ENCODE data around the gene PLPP4. TPM values are rescaled to one million over a fixed set of nuclear protein-coding genes. Genes with fewer than 3 reads are reported as not detected.

PLPP4 gene
- polyA plus RNA-seq, 1 donor from 2014 or later = 4.4 TPM

DNA sequence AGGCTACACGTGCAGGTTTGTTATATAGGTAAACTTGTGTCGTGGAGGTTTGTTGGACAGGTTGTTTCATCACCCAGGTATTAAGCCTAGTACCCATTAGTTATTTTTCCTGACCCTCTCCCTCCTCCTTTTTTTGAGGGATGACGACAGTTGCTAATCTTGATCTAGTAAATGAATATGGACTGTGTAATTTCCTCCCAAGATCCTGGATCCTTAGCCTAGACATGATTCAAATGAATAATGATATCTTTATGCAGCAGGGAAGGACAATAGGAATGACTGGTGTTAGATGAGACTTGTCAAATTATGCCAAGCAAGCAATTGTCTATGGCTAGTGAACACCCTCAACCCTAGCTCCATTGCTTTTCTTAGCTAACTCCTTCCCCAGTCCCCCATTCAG, 156.2 kb downstream of the PLPP4 start:
- no peak overlapping the region for H2AFZ ChIP-seq (ENCODE audit: low read depth, low read length)
- no peaks in the 10 kb centered on the region for H3K9me2 ChIP-seq (ENCODE audit: insufficient read depth, low read length)
- H4K20me1 ChIP-seq (ENCODE audit: insufficient read depth) = no peaks in the 10 kb centered on the region
- H3F3A ChIP-seq (ENCODE audit: insufficient read depth, low read length, poor library complexity, severe bottlenecking) = no peaks in the 10 kb centered on the region
- H3K4me3 ChIP-seq (ENCODE audit: low read length) = no peak overlapping the region
- no peak overlapping the region for H3K4me2 ChIP-seq (ENCODE audit: low read length)
- H3K27ac ChIP-seq (ENCODE audit: low read length) = no peak overlapping the region
- no peak overlapping the region for H3K9ac ChIP-seq (ENCODE audit: low read length)
- H3K36me3 ChIP-seq (ENCODE audit: insufficient read depth, low read length) = no peaks in the 10 kb centered on the region
- H3K79me2 ChIP-seq (replicated peaks; ENCODE audit: insufficient read depth, low read length) = no peaks in the 10 kb centered on the region
- H3K9me3 ChIP-seq (ENCODE audit: low read length) = no peaks in the 10 kb centered on the region
- TF ChIP-seq TAF1 (IDR thresholded peaks at IDR 0.05; ENCODE audit: low read depth) (no peak), RAD21 (conservative IDR thresholded peaks at IDR 0.05) (no peak), SMC3 (conservative IDR thresholded peaks at IDR 0.05; ENCODE audit: poor library complexity) (no peak), MXI1 (conservative IDR thresholded peaks at IDR 0.05; ENCODE audit: poor library complexity, severe bottlenecking) (no peak), POLR2AphosphoS5 (IDR thresholded peaks at IDR 0.05) (no peak), EZH2 (IDR thresholded peaks at IDR 0.05; ENCODE audit: borderline replicate concordance, insufficient read depth, low read length, poor library complexity, severe bottlenecking) (no peak), EP300 (conservative IDR thresholded peaks at IDR 0.05; ENCODE audit: poor library complexity, severe bottlenecking) (no peak)
- TF ChIP-seq, protein P1, sequence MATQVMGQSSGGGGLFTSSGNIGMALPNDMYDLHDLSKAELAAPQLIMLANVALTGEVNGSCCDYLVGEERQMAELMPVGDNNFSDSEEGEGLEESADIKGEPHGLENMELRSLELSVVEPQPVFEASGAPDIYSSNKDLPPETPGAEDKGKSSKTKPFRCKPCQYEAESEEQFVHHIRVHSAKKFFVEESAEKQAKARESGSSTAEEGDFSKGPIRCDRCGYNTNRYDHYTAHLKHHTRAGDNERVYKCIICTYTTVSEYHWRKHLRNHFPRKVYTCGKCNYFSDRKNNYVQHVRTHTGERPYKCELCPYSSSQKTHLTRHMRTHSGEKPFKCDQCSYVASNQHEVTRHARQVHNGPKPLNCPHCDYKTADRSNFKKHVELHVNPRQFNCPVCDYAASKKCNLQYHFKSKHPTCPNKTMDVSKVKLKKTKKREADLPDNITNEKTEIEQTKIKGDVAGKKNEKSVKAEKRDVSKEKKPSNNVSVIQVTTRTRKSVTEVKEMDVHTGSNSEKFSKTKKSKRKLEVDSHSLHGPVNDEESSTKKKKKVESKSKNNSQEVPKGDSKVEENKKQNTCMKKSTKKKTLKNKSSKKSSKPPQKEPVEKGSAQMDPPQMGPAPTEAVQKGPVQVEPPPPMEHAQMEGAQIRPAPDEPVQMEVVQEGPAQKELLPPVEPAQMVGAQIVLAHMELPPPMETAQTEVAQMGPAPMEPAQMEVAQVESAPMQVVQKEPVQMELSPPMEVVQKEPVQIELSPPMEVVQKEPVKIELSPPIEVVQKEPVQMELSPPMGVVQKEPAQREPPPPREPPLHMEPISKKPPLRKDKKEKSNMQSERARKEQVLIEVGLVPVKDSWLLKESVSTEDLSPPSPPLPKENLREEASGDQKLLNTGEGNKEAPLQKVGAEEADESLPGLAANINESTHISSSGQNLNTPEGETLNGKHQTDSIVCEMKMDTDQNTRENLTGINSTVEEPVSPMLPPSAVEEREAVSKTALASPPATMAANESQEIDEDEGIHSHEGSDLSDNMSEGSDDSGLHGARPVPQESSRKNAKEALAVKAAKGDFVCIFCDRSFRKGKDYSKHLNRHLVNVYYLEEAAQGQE (IDR thresholded peaks at IDR 0.05; ENCODE audit: borderline replicate concordance) = no peak
- TF ChIP-seq, protein P2, sequence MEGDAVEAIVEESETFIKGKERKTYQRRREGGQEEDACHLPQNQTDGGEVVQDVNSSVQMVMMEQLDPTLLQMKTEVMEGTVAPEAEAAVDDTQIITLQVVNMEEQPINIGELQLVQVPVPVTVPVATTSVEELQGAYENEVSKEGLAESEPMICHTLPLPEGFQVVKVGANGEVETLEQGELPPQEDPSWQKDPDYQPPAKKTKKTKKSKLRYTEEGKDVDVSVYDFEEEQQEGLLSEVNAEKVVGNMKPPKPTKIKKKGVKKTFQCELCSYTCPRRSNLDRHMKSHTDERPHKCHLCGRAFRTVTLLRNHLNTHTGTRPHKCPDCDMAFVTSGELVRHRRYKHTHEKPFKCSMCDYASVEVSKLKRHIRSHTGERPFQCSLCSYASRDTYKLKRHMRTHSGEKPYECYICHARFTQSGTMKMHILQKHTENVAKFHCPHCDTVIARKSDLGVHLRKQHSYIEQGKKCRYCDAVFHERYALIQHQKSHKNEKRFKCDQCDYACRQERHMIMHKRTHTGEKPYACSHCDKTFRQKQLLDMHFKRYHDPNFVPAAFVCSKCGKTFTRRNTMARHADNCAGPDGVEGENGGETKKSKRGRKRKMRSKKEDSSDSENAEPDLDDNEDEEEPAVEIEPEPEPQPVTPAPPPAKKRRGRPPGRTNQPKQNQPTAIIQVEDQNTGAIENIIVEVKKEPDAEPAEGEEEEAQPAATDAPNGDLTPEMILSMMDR (IDR thresholded peaks at IDR 0.05; ENCODE audit: poor library complexity, severe bottlenecking) = no peak
- no peaks in the 10 kb centered on the region for H3K27me3 ChIP-seq (ENCODE audit: insufficient read depth, low read depth, low read length)

DNA sequence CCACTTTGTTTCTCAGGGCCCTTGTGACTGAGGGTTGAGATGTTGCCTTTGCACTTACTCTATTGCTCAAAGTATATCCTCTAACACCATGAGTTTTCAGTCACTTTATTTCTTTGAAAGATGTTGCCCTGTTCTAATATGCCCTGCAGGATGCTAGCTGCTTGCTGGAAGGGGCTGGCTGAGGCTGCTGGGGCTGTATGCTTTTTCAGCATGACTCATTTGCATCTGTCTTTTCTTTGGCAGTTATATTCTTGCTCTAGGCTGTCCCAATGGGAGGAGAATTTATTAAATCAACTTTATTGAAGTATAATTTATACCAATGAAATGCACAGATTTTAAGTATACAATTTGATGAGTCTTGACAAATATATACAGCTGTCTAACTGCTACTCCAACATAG, 157.7 kb downstream of the PLPP4 start:
- Histone ChIP-seq H3K27ac (ENCODE audit: low read length) (no peak overlapping the region), H3K9me2 (ENCODE audit: insufficient read depth, low read length) (no peaks in the 10 kb centered on the region), H3K79me2 (replicated peaks; ENCODE audit: insufficient read depth, low read length) (no peaks in the 10 kb centered on the region), H3F3A (ENCODE audit: insufficient read depth, low read length, poor library complexity, severe bottlenecking) (no peaks in the 10 kb centered on the region), H2AFZ (ENCODE audit: low read depth, low read length) (no peak overlapping the region), H3K4me2 (ENCODE audit: low read length) (no peak overlapping the region), H4K20me1 (ENCODE audit: insufficient read depth) (no peaks in the 10 kb centered on the region), H3K9ac (ENCODE audit: low read length) (no peak overlapping the region), H3K9me3 (ENCODE audit: low read length) (no peaks in the 10 kb centered on the region), H3K36me3 (ENCODE audit: insufficient read depth, low read length) (no peaks in the 10 kb centered on the region), H3K27me3 (ENCODE audit: insufficient read depth, low read depth, low read length) (no peaks in the 10 kb centered on the region), H3K4me3 (ENCODE audit: low read length) (no peak overlapping the region)
- no peak for TF ChIP-seq EZH2 (IDR thresholded peaks at IDR 0.05; ENCODE audit: borderline replicate concordance, insufficient read depth, low read length, poor library complexity, severe bottlenecking)
- TF ChIP-seq SMC3 (conservative IDR thresholded peaks at IDR 0.05; ENCODE audit: poor library complexity) = no peak
- TF ChIP-seq POLR2AphosphoS5 (IDR thresholded peaks at IDR 0.05) = no peak
- TF ChIP-seq, protein P1 (IDR thresholded peaks at IDR 0.05; ENCODE audit: borderline replicate concordance) = no peak
- no peak for TF ChIP-seq MXI1 (conservative IDR thresholded peaks at IDR 0.05; ENCODE audit: poor library complexity, severe bottlenecking)
- no peak for TF ChIP-seq RAD21 (conservative IDR thresholded peaks at IDR 0.05)
- no peak for TF ChIP-seq TAF1 (IDR thresholded peaks at IDR 0.05; ENCODE audit: low read depth)
- TF ChIP-seq, protein P2 (IDR thresholded peaks at IDR 0.05; ENCODE audit: poor library complexity, severe bottlenecking) = no peak
- no peak for TF ChIP-seq EP300 (conservative IDR thresholded peaks at IDR 0.05; ENCODE audit: poor library complexity, severe bottlenecking)

Data from neural cell (in vitro differentiated cells).